T-cell (primary cell): Measurements from ENCODE around the gene RAPGEF1. TPM values are rescaled to one million over a fixed set of nuclear protein-coding genes. Genes with fewer than 3 reads are reported as not detected.

Experiments used
- ATAC-seq, 4 experiments: fragments of 200-7000 bp in 3 of 4; fragments of 150-1000 bp in 1 of 4; cut with Tn5 transposase; replicated peaks in 1 of 4; 1 replicate in 3 of 4; 2 replicates in 1 of 4; pipeline ENCODE4 v1.10.0; 2021; ENCODE audit warnings: moderate library complexity in 3 of 4, mild to moderate bottlenecking in 2 of 4, moderate number of reproducible peaks in 1 of 4
- CTCF ChIA-PET, 2 donors: fragments of 300-600 bp; sonication (Branson Sonifier 250); formaldehyde crosslinking; loops; one replicate each; lab custom pipeline; 2022; ENCODE audit warnings: antibody characterized with exemption in 2 of 2; lab: Charles Lee
- POLR2A ChIA-PET, 2 donors: fragments of 300-600 bp; sonication (Branson Sonifier 250); formaldehyde crosslinking; loops; one replicate each; lab custom pipeline; 2022; ENCODE audit warnings: antibody characterized with exemption in 2 of 2; lab: Charles Lee
- DNase-seq, 35 experiments: peaks; one replicate each; pipeline versions ENCODE4 v3.0.0 to v3.0.0-alpha.2; 2013 to 2023
- H3K27ac ChIP-seq: one replicate; pipeline ENCODE4 v1.5.1; 2013; ENCODE audit warnings: low read length
- H3K27me3 ChIP-seq, 2 experiments: replicated peaks in 1 of 2; 1 replicate in 1 of 2; 2 replicates in 1 of 2; pipeline versions ENCODE4 v1.6.1 to v1.7.0; 2013; ENCODE audit warnings: low read length in 1 of 2, mixed read lengths in 1 of 2; ENCODE audit not compliant: control insufficient read depth in 2 of 2, insufficient read depth in 2 of 2; ENCODE audit errors: extremely low read depth in 1 of 2
- H3K36me3 ChIP-seq, 2 donors: 1 replicate in 1 of 2; 2 replicates in 1 of 2; pipeline versions ENCODE4 v1.6.1 to v1.7.0; 2013; ENCODE audit warnings: low read length in 1 of 2; ENCODE audit not compliant: control insufficient read depth in 2 of 2, insufficient read depth in 1 of 2; ENCODE audit errors: extremely low read depth in 1 of 2
- H3K4me1 ChIP-seq, 2 experiments: 1 replicate in 1 of 2; 2 replicates in 1 of 2; pipeline versions ENCODE4 v1.6.1 to v1.7.0; 2013; ENCODE audit warnings: low read length in 2 of 2, mixed read lengths in 1 of 2; ENCODE audit not compliant: insufficient read depth in 2 of 2, control insufficient read depth in 1 of 2; ENCODE audit errors: extremely low read depth in 1 of 2
- H3K4me3 ChIP-seq, 2 donors: 1 replicate in 1 of 2; 2 replicates in 1 of 2; pipeline versions ENCODE4 v1.5.1 to v1.7.0; 2013; ENCODE audit warnings: mild to moderate bottlenecking in 2 of 2, low read length in 1 of 2, moderate library complexity in 1 of 2; ENCODE audit not compliant: control insufficient read depth in 1 of 2; ENCODE audit errors: extremely low read depth in 1 of 2
- H3K9me3 ChIP-seq: 2 replicates; pipeline ENCODE4 v1.7.0; 2013
- H3K27ac Mint-ChIP-seq, 2 donors: one replicate each; pipeline ENCODE4 v1.8.0; 2020 to 2021; ENCODE audit warnings: mild to moderate bottlenecking in 2 of 2, mixed read lengths in 2 of 2
- H3K27me3 Mint-ChIP-seq, 2 donors: one replicate each; pipeline ENCODE4 v1.8.0; 2021 to 2022; ENCODE audit warnings: mixed read lengths in 2 of 2
- H3K36me3 Mint-ChIP-seq: one replicate; pipeline ENCODE4 v1.8.0; 2021; ENCODE audit warnings: mixed read lengths
- H3K4me1 Mint-ChIP-seq, 3 donors: one replicate each; pipeline ENCODE4 v1.8.0; 2020 to 2022; ENCODE audit warnings: mixed read lengths in 3 of 3, mild to moderate bottlenecking in 1 of 3
- H3K4me3 Mint-ChIP-seq, 3 donors: one replicate each; pipeline ENCODE4 v1.8.0; 2020 to 2022; ENCODE audit warnings: mild to moderate bottlenecking in 3 of 3, mixed read lengths in 3 of 3, moderate library complexity in 3 of 3
- H3K9me3 Mint-ChIP-seq, 3 donors: one replicate each; pipeline ENCODE4 v1.8.0; 2020 to 2022; ENCODE audit warnings: mixed read lengths in 3 of 3
- WGBS: methylation state at CpG from one replicate; pipeline ENCODE4 v1.1.5; 2013; ENCODE audit warnings: missing lambda C conversion rate; ENCODE audit not compliant: insufficient coverage; 5-methylcytosine and 5-hydroxymethylcytosine counted together
- total RNA-seq, 35 experiments: library from RNA in 6 of 35; stranded (reverse) in 6 of 35; fragments of 120-200 nt in 1 of 35; gene quantifications; one replicate each; pipeline versions ENCODE4 v1.2.1 to v1.2.4 and lab custom pipeline; 2013 to 2026

Gene RAPGEF1
- total RNA-seq, 5 donors from 2014 or later (not counting 1 experiment from before 2014, with no cell fraction given), result 97.9 to 167 (median 139) TPM

GRCh38 chr9:131619680-131620079, 120.2 kb downstream of the RAPGEF1 start:
- H3K9me3 Mint-ChIP-seq, result no peaks in the 10 kb centered on the region
- no peak overlapping the region for H3K27ac ChIP-seq
- WGBS, result 90% methylated on average over 3 of the region's 3 CpGs
- no peak overlapping the region for H3K27ac Mint-ChIP-seq
- peaks cover 29 to 95% of the 10 kb centered on the region in 2 donors for H3K36me3 ChIP-seq
- ATAC-seq (no peak), DNase-seq (no peak)
- H3K4me1 Mint-ChIP-seq, result peaks cover 3 to 15% (median 5%) of the 10 kb centered on the region in 3 donors
- H3K4me1 ChIP-seq, result peaks cover 0 to 26% of the 10 kb centered on the region in 2 experiments
- H3K9me3 ChIP-seq, result no peaks in the 10 kb centered on the region
- no peak overlapping the region for H3K4me3 ChIP-seq
- H3K27me3 ChIP-seq, result no peaks in the 10 kb centered on the region
- no peaks in the 10 kb centered on the region for H3K27me3 Mint-ChIP-seq
- ChIA-PET POLR2A (no interaction called here), CTCF (interaction anchor here in 1 of 2 donors (0.9 kb wide), 1 partner anchor 100 kb away, joined by 3 read pairs; no protein-coding TSS in a partner anchor)
- H3K4me3 Mint-ChIP-seq, result no peak overlapping the region
- H3K36me3 Mint-ChIP-seq, result peaks cover 69% of the 10 kb centered on the region

GRCh38 chr9:131618785-131619184, 121.1 kb downstream of the RAPGEF1 start:
- H3K4me3 ChIP-seq, result no peak overlapping the region
- H3K36me3 ChIP-seq, result peaks cover 30 to 93% of the 10 kb centered on the region in 2 donors
- ChIA-PET POLR2A (no interaction called here), CTCF (no interaction called here)
- Mint-ChIP-seq H3K9me3 (no peaks in the 10 kb centered on the region), H3K27ac (peak overlapping the region in 1 of 2 donors; percentile 28), H3K27me3 (no peaks in the 10 kb centered on the region), H3K36me3 (peaks cover 68% of the 10 kb centered on the region), H3K4me3 (no peak overlapping the region), H3K4me1 (peaks cover 3 to 15% (median 5%) of the 10 kb centered on the region in 3 donors)
- no peak overlapping the region for H3K27ac ChIP-seq
- H3K9me3 ChIP-seq, result no peaks in the 10 kb centered on the region
- DNase-seq, result no peak
- H3K27me3 ChIP-seq, result no peaks in the 10 kb centered on the region
- no peak for ATAC-seq
- WGBS, result 97% methylated on average over 15 of the region's 16 CpGs
- peaks cover 0 to 26% of the 10 kb centered on the region in 2 experiments for H3K4me1 ChIP-seq

- Mint-ChIP-seq H3K27me3 (no peaks in the 10 kb centered on the region), H3K4me1 (peaks cover 3 to 15% (median 5%) of the 10 kb centered on the region in 3 donors), H3K9me3 (no peaks in the 10 kb centered on the region), H3K36me3 (peaks cover 68% of the 10 kb centered on the region), H3K4me3 (no peak overlapping the region), H3K27ac (no peak overlapping the region)
- H3K9me3 ChIP-seq, result no peaks in the 10 kb centered on the region
- 100% methylated on average over 2 of the region's 2 CpGs for WGBS
- H3K36me3 ChIP-seq, result peaks cover 30 to 93% of the 10 kb centered on the region in 2 donors
- CTCF ChIA-PET, result no interaction called here
- ATAC-seq (no peak), DNase-seq (no peak)
- H3K27me3 ChIP-seq, result no peaks in the 10 kb centered on the region
- POLR2A ChIA-PET, result no interaction called here
- peaks cover 0 to 26% of the 10 kb centered on the region in 2 experiments for H3K4me1 ChIP-seq
- no peak overlapping the region for H3K4me3 ChIP-seq
- no peak overlapping the region for H3K27ac ChIP-seq
Measured at GRCh38 chr9:131618071-131618479, 121.8 kb downstream of the RAPGEF1 start.

- no peak for DNase-seq
- H3K4me1 Mint-ChIP-seq, result peaks cover 3 to 15% (median 5%) of the 10 kb centered on the region in 3 donors
- H3K4me1 ChIP-seq, result peaks cover 0 to 26% of the 10 kb centered on the region in 2 experiments
- H3K36me3 ChIP-seq, result peaks cover 30 to 94% of the 10 kb centered on the region in 2 donors
- no peak overlapping the region for H3K27ac ChIP-seq
- H3K4me3 Mint-ChIP-seq, result no peak overlapping the region
- peaks cover 70% of the 10 kb centered on the region for H3K36me3 Mint-ChIP-seq
- no peak for ATAC-seq
- H3K4me3 ChIP-seq, result no peak overlapping the region
- H3K27ac Mint-ChIP-seq, result no peak overlapping the region
- POLR2A ChIA-PET, result no interaction called here
- H3K27me3 Mint-ChIP-seq, result no peaks in the 10 kb centered on the region
- no peaks in the 10 kb centered on the region for H3K9me3 ChIP-seq
- CTCF ChIA-PET, result no interaction called here
- 100% methylated on average over 3 of the region's 5 CpGs for WGBS
- H3K27me3 ChIP-seq, result no peaks in the 10 kb centered on the region
- no peaks in the 10 kb centered on the region for H3K9me3 Mint-ChIP-seq
Measured at GRCh38 chr9:131617611-131618010, 122.3 kb downstream of the RAPGEF1 start.

GRCh38 chr9:131616983-131617604, 122.8 kb downstream of the RAPGEF1 start:
- Histone ChIP-seq H3K9me3 (no peaks in the 10 kb centered on the region), H3K27ac (no peak overlapping the region), H3K27me3 (no peaks in the 10 kb centered on the region), H3K4me1 (peaks cover 0 to 24% of the 10 kb centered on the region in 2 experiments), H3K36me3 (peaks cover 29 to 94% of the 10 kb centered on the region in 2 donors), H3K4me3 (no peak overlapping the region)
- Mint-ChIP-seq H3K36me3 (peaks cover 73% of the 10 kb centered on the region), H3K4me1 (peaks cover 3 to 15% (median 5%) of the 10 kb centered on the region in 3 donors), H3K27ac (no peak overlapping the region), H3K4me3 (no peak overlapping the region), H3K27me3 (no peaks in the 10 kb centered on the region), H3K9me3 (no peaks in the 10 kb centered on the region)
- CTCF ChIA-PET, result interaction anchor here in 1 of 2 donors (0.6 kb wide), 1 partner anchor 1394 kb away, joined by 3 read pairs; no protein-coding TSS in a partner anchor
- ATAC-seq (no peak), DNase-seq (no peak)
- 100% methylated on average over 3 of the region's 10 CpGs for WGBS
- POLR2A ChIA-PET, result no interaction called here

GRCh38 chr9:131614340-131614915, 125.4 kb downstream of the RAPGEF1 start:
- Histone ChIP-seq H3K9me3 (no peaks in the 10 kb centered on the region), H3K27ac (no peak overlapping the region), H3K4me1 (no peaks in the 10 kb centered on the region), H3K36me3 (peaks cover 21 to 79% of the 10 kb centered on the region in 2 donors), H3K27me3 (no peaks in the 10 kb centered on the region), H3K4me3 (no peak overlapping the region)
- H3K27ac Mint-ChIP-seq, result peak overlapping the region in 1 of 2 donors; percentile 29
- ChIA-PET POLR2A (no interaction called here), CTCF (interaction anchor here in 1 of 2 donors (0.5 kb wide), 1 partner anchor 21 kb away, joined by 4 read pairs; no protein-coding TSS in a partner anchor)
- H3K9me3 Mint-ChIP-seq, result no peaks in the 10 kb centered on the region
- WGBS, result 97% methylated on average over 5 of the region's 8 CpGs
- peaks cover 0 to 3% (median 3%) of the 10 kb centered on the region in 3 donors for H3K4me1 Mint-ChIP-seq
- no peak for ATAC-seq
- no peak for DNase-seq
- H3K27me3 Mint-ChIP-seq, result no peaks in the 10 kb centered on the region
- peaks cover 64% of the 10 kb centered on the region for H3K36me3 Mint-ChIP-seq
- H3K4me3 Mint-ChIP-seq, result no peak overlapping the region
